ENCODE data around the gene NDUFB8.

NDUFB8 gene

DNA sequence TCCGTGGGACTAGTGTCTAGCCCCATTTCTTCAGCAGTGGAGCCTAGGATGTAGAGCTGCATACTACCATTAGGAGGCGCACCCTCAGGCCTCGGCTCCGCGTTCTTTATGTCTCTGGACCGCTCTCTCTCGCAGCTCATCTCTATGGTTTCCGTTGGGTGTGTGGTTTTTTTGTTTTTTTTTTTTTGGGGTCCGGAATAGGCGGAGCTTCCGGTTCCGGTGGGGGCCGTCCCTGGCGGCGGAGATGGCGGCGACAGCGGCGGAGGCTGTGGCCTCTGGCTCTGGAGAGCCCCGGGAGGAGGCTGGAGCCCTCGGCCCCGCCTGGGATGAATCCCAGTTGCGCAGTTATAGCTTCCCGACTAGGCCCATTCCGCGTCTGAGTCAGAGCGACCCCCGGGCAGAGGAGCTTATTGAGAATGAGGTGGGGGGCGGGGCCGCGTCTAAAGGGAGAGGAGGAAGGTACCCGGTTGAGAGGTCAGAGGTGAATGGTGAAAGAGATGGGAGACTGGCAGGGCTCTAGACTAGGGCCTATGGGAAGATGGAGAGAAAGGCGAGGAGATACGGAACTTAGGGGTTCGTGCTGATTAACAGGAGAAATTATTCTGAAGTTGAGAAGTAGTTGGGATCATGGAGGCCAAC lies 6.2 kb upstream of the NDUFB8 start, which contains the start of gene HIF1AN:
TSS of gene HIF1AN (plus strand) at position 229 of the 639 bp plus-strand sequence. CDS start at position 245, 16 bp downstream.
- DNase-seq (ENCODE audit: low spot score) = peak; percentile 97

DNA sequence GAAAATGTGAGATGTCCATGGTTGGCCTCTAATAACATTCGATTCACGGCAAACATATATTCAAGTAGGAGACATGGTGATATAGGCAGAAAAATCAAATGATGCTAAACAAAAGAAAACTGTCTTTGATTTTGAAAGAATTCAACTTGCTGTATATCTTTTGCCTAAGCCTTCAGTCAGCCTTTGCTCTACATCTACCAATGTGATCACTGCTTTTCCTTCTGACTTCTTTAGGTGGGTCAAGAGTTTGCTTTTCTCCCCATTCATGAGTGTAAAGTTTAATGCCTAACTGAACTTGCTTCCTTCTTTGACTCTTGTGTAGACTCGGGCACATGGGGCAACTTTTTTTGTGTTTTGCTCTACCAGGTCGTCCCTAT lies 5.7 kb upstream of the NDUFB8 start:
- DNase-seq (ENCODE audit: low spot score) = no peak

GRCh38 chr10:100534726-100535125 lies 5.1 kb upstream of the NDUFB8 start:
- no peak for DNase-seq (ENCODE audit: low spot score)

- DNase-seq (ENCODE audit: low spot score) = no peak
Observed at GRCh38 chr10:100531761-100532160, 2.1 kb upstream of the NDUFB8 start.

DNA sequence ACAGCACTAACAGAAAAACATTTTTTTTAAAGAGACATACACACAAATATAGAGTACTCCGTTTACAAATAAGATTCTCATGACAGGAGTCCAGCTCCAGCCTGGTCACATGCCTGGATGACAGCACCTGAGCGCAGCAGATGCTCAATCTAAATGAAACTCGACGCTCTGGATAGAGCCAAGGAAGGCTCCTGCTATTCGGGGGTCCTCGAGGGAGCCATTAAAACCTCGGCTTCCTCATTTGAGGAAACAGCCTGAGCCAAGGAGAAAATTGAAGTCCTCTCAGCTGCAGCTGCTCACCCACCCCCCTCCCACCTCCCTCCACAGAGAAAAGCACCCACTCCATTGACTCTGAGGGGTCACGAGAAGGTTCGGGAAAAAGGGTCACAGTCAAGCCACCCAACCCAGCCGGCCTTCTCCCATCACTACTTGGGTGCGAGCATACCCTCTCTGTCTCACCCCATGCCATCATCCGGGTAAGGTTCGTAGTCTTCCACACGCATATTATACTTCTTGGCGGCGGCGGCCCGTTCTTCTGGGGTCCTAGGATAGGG lies 673 bp downstream of the NDUFB8 start:
- DNase-seq (ENCODE audit: low spot score) = no peak

DNA sequence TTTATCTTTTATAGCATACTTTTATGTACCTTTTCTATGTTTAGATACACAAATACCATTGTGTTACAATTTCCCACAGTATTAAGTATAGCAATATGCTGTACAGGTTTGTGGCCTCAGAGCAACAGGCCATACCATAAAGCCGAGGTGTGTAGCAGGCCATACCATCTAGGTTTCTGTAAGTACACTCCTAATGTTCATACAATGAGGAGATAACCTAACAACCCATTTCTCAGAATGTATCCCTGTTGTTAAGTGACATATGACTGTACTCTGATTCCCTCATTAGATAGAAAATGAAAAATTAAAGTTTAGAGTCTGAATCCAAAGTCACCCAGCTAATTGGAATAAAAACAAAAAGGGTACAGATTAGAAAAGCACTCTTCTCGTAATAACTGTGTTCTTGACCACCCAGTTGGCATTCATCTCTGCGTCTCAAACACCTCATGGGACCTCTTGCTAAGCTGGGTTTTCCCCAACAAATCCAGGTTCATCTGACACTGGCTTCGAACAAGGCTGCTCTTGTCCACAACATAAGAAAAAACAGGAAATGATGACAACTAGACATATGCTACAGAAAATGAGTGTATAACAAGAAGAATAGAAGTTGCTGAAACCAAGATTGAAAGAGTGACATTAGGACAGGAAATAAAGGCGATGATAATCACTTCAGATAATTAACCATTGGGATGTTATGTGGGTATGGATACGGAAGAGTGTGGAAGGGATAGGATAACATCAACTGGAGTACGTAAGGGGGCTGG lies 1.4 kb downstream of the NDUFB8 start:
- no peak for DNase-seq (ENCODE audit: low spot score)

DNA sequence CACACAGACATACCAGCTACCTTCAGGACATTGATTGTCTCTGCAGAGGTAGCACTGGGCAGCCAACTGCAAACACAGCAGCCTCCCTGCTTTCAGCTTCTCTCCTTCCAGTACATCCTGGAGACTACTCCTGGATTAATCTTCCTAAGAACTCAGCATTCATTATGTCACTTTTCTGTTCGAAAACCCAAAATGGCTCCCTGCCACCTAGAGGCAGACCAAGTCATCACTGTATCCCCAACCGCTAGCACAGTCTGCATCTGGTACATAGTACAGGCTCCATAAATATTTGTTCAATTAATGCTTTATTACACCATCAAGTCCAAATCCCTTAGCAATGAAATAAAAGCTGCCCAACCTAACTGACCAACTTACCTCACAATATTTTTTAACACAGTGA lies 5.0 kb downstream of the NDUFB8 start:
- no peak for DNase-seq (ENCODE audit: low spot score)

DNA sequence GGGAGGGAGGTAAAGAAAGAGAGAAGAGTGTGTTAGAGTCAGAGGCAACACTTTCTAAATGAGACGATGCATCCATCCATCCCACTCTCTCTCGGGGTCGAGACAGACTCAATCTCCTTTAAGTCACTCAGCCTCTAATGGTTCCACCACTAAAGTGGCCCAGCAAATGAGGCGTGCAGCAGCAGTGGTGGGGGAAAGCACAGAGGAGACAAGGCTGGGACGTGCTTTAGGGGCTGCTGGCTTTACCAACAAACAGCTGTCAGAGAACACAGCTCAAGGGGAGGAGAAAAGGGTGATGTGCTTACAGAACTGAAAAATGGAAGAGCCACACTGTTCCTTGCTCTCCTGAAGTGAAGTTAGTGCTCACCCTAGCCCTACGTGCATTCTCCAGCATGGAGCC lies 5.5 kb downstream of the NDUFB8 start:
- DNase-seq (ENCODE audit: low spot score) = no peak

GRCh38 chr10:100522945-100523344 lies 6.7 kb downstream of the NDUFB8 start:
- no peak for DNase-seq (ENCODE audit: low spot score)

- DNase-seq (ENCODE audit: low spot score) = no peak
Observed at GRCh38 chr10:100522107-100522801, 7.4 kb downstream of the NDUFB8 start.

- DNase-seq (ENCODE audit: low spot score) = no peak
Observed at GRCh38 chr10:100520811-100521210, 8.9 kb downstream of the NDUFB8 start.

DNA sequence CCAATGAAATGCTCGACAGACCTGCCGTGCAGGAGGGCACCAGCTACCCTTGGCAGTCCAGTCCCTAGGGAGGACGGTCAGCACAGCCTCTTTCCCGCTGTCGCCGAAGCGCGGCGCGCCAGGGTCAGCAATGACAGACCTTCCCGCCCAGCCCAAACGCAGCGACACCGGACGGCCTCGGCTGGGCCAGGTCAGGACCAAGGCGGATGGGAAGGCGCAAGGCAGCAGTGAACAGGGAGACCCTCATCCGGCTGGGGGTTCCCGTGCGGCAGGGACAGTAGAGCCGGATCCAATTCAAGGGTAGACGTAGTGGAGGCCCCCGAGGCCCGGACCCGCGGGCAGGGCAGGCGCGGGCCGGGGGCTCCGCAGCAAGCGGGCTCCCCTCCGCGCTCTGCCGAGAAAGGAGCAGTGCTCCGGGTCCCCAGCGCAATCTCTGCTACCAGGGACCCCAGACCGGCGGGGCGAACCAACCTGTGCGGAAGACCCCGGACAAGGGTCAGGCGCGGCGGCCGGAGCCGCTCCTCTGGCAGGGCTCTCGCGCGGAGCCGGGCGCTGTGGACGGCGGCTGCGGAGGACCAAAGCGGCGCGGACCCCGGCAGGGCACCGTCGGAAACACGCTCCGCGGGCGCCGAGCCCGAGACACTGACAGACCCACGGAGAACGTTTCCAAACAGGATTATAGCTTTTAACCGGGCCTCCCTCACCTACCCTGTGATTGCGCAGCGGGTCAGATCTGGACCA lies 10.2 kb downstream of the NDUFB8 start, which contains the start of gene SEC31B:
TSS of gene SEC31B (minus strand) at position 551 of the 741 bp plus-strand sequence. CDS start 2,909 bp downstream, outside the sequence.
- DNase-seq (ENCODE audit: low spot score) = peak; percentile 77

DNA sequence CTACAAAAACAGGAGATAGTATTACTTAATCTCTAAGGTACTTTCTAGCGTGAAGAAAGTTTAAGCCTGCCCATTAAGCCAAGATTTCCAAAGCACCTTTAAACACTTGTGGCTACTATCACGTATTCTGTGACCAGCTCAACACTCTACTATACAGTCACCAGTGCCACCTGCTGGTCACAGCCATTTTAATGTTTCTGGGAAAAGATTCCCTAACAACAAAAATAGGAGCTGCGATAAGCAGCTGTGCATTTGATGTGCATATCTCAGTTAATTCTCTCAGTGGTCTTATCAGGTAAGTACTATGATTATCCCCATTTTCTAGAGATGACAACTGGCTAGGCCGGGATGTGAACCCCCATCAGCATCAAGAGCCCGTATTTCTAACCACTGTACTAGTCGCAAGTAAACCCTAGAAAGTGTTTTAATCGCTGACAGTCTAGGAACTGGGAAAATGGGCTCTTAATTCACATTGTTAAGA lies 10.9 kb downstream of the NDUFB8 start:
- DNase-seq (ENCODE audit: low spot score) = peak; percentile 64

DNA sequence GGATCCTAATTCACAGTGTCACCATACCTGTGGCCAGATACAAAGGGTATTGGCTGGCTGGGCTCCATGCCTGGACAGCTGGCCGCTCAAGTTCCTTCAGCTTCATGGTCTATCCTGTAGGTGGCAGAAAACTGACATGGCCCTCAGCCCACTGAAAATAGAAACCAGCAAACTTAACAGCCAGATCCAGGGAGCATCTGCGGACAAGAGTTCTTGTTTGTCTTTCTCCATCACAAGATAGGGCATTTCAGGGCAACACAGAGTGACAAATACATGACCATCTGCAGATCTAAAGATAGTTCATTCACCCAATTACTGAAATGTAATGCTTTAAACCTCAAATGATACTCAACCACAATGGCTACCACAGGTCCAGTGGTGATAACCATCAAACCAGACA lies 12.8 kb downstream of the NDUFB8 start:
- peak; percentile 58 for DNase-seq (ENCODE audit: low spot score)

GRCh38 chr10:100515612-100516011 lies 14.1 kb downstream of the NDUFB8 start:
- DNase-seq (ENCODE audit: low spot score) = no peak

DNA sequence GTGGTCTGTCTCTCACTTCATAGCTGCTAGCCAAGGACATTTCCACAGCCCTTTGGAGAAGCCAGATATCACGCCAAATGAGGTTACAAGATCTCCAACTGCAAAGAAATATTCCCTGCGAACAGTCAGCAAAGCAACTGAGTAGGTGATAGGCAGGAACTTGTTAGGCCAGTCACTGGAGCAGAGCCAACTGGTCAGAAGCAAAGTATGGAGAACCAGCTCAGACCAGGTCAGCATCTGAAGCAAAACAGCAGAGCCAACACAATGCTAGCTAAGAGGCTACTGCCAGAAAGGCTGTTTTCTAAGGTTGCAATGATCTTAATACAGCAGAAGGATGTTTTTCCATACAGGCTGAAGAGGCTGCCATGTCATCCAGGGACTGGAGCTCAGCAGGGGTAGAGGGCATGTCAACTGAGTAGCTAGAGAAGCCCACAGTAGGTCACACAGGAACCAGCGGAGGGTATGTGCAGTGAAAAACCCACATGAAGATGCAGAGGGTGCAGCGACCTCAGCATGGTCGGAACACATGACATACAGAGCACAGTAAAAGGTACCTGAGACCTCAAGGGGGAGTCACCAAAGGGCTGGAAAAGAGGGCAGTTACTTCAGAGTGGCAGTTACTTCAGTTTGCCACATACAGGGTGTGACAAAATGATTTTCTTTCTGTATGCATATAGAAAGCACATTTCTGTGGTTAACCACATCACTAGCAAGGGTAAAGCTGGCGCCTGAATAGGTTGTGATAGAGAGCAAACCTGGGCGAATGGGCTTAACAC lies 18.9 kb downstream of the NDUFB8 start:
- no peak for DNase-seq (ENCODE audit: low spot score)

DNA sequence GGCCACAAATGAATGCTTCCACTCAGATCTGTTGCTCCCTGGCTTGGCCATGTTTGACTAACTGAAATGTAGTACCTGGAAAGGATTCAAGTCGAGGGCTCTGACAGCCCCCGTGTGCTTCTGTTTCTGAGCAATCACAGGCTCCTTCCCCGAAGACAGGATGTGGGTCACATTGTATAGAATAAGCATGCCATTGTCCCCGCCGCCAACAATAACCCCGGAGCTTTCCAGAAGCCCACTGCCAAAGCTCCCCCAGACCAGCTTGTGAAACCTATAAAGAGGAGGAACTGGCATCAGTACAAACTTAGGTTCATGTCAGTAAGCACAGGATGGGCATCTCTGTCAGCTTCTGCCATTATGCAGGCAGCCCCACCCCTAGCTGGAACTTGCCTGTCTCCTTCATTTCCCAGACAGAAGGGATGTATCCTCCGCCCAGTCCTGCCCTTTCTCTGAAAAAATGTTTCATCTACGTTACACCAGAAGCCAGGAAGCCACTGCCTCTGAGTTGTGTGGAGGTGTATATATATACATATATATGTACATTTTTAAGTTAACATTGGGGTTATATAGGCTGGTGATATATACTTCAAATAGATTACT lies 20.3 kb downstream of the NDUFB8 start:
- no peak for DNase-seq (ENCODE audit: low spot score)

DNA sequence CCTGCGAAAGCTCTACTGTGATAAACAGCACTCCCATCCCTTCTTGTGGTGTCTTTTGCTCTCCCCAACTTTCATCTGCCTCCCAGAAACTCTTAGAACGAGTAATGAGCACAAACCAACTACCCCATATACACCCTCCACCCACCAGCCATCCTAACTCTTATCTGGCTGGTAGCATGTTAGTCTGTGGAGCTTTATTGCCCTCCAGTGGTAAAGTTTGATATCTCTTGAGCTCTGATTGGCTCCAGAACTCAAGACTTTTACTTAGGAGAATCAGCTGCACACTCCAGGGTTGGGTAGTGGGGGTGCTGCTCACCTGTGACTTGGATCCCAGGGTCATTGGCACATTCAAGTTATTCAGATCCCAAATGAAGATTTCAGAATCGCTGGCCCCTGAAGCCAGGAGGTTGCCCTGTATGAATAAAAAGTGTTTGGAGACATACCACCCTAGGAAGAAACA lies 20.9 kb downstream of the NDUFB8 start:
- DNase-seq (ENCODE audit: low spot score) = peak; percentile 76

GRCh38 chr10:100508266-100508665 lies 21.4 kb downstream of the NDUFB8 start:
- DNase-seq (ENCODE audit: low spot score) = no peak

DNA sequence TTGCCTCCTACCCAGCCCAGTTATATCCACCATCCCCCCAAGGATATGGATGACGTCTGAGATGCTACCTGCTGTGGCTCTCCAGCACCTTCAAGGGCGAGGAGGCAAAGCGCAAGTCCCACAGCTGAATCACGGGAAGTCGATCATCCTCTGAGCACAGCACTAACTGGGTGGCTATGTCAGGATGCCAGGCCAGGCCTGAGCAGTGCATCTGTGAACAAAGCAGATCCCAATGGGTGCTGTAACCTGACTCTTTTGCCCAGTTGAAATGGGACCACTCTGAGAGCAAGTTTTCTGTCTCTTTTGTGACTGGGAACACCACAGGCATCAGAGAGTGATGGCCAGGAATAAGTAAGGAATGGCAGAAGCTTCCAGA lies 22.3 kb downstream of the NDUFB8 start:
- DNase-seq (ENCODE audit: low spot score) = no peak

All from iPS-NIHi11 (cell line).